Kidney capillary endothelial cell (primary cell): ENCODE measurements around the gene MAP7.
"Not testable (repeated sequence)": the region's sequence is repeated elsewhere in the genome, so short reads cannot be mapped to it uniquely, and the experiment has no call there.

Experiments
- DNase-seq: peaks from one replicate; pipeline ENCODE4 v3.0.0-alpha.2; 2018; ENCODE audit warnings: low spot score

MAP7 gene

GRCh38 chr6:136468711-136469110, 81.5 kb downstream of the MAP7 start:
- DNase-seq = no peak

- no peak for DNase-seq
These were observed 83.0 kb downstream of the MAP7 start for GRCh38 chr6:136467186-136467585.

- DNase-seq = no peak
These were observed 83.4 kb downstream of the MAP7 start for GRCh38 chr6:136466777-136467176.

- DNase-seq = no peak
These were observed 84.4 kb downstream of the MAP7 start for GRCh38 chr6:136465766-136466303.

- no peak for DNase-seq
These were observed 85.3 kb downstream of the MAP7 start for GRCh38 chr6:136464874-136465273.

GRCh38 chr6:136464148-136464547, 86.1 kb downstream of the MAP7 start:
- DNase-seq = no peak

GRCh38 chr6:136463743-136464142, 86.5 kb downstream of the MAP7 start:
- DNase-seq = no peak

GRCh38 chr6:136446579-136447187, 103.5 kb downstream of the MAP7 start:
- DNase-seq = no peak

GRCh38 chr6:136446145-136446544, 104.1 kb downstream of the MAP7 start:
- no peak for DNase-seq

- no peak for DNase-seq
These were observed 105.2 kb downstream of the MAP7 start for GRCh38 chr6:136445063-136445462.

- DNase-seq = no peak
These were observed 110.0 kb downstream of the MAP7 start for GRCh38 chr6:136440203-136440602.

- DNase-seq = no peak
These were observed 110.6 kb downstream of the MAP7 start for GRCh38 chr6:136439514-136440190.

- no peak for DNase-seq
These were observed 111.8 kb downstream of the MAP7 start for GRCh38 chr6:136438441-136438840.

- DNase-seq = no peak
These were observed 113.0 kb downstream of the MAP7 start for GRCh38 chr6:136437246-136437645.

GRCh38 chr6:136435101-136435500, 115.1 kb downstream of the MAP7 start:
- no peak for DNase-seq

GRCh38 chr6:136431306-136431705, 118.9 kb downstream of the MAP7 start:
- DNase-seq = not testable (repeated sequence)

GRCh38 chr6:136429264-136430065, 120.8 kb downstream of the MAP7 start:
- no peak for DNase-seq

- DNase-seq = no peak
These were observed 122.9 kb downstream of the MAP7 start for GRCh38 chr6:136427378-136427717.

- DNase-seq = no peak
These were observed 123.4 kb downstream of the MAP7 start for GRCh38 chr6:136426627-136427377.

- DNase-seq = no peak
These were observed 124.4 kb downstream of the MAP7 start for GRCh38 chr6:136425793-136426192.

- no peak for DNase-seq
These were observed 125.3 kb downstream of the MAP7 start for GRCh38 chr6:136424901-136425300.

GRCh38 chr6:136424450-136424849, 125.8 kb downstream of the MAP7 start:
- no peak for DNase-seq
